ENCODE measurements around the gene ANGEL1. TPM values are rescaled to one million over a fixed set of nuclear protein-coding genes. Genes with fewer than 3 reads are reported as not detected.

The ANGEL1 gene
- total and polyA plus RNA-seq, 9 of the 15 experiments (the other 6 are each of a cell fraction or from before 2014, with no cell fraction given): 2.1 to 22.2 (median 7.3) TPM

DNA sequence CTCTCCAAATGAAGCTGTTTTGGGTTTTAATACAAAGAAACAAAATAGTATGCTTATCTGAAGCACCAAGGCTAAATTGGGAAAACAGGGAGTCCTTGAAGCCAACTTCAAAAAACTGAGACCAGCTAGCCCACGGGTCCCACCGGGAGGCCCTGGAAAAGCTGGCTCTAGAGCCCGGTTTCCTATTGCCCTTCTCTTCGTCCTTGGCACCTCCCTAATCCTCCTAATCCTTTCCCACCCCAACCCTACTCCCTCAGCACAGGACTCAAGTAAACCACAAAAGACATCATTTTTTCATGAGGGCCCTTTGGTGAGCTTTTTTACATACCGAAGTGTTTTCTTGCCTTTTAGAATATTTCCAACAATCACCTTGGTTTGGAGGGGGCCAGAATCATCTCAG is 24.8 kb upstream of the ANGEL1 start (continued):
- TF ChIP-seq ZNF197 (CRISPR knock-in tag; IDR thresholded peaks at IDR 0.05; ENCODE audit: low read depth) (no peak), ZBTB17 (CRISPR knock-in tag; IDR thresholded peaks at IDR 0.05) (no peak)
- TF ChIP-seq, protein P1, sequence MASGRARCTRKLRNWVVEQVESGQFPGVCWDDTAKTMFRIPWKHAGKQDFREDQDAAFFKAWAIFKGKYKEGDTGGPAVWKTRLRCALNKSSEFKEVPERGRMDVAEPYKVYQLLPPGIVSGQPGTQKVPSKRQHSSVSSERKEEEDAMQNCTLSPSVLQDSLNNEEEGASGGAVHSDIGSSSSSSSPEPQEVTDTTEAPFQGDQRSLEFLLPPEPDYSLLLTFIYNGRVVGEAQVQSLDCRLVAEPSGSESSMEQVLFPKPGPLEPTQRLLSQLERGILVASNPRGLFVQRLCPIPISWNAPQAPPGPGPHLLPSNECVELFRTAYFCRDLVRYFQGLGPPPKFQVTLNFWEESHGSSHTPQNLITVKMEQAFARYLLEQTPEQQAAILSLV (tag; IDR thresholded peaks at IDR 0.05): no peak

DNA sequence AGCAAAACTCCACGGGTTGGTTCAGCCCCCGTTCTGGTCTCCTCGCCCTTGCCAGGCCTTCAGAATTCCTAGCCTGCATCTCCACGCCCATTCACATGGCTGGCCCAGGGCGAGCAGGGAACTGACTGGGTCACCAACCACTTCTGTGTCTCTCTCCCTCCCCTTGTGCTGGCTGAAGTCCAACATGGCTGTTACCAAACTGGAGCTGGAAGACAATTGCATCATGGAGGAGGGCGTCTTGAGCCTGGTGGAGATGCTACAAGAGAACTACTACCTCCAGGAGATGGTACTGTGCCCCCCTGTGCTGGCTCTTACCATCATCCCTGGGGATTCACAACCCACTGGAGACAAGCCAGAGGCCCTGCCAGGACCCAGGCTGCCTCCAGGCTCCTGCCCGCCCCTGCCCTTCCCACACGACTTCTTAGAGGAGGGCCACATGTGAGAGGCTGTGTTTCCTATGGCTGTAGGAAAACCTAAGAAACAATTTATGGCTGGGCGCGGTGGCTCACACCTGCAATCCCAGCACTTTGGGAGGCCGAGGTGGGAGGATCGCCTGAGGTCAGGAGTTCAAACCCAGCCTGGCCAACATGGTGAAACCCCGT is 23.4 kb upstream of the ANGEL1 start:
- no TSS peak for BruUV-seq (replicated peaks)
- H3K4me3 ChIP-seq: no peak overlapping the region
- in situ Hi-C loops (cut with MboI): no loop called here
- intact Hi-C loops (cut with micrococcal nuclease): no loop called here
- TF ChIP-seq, protein P2, sequence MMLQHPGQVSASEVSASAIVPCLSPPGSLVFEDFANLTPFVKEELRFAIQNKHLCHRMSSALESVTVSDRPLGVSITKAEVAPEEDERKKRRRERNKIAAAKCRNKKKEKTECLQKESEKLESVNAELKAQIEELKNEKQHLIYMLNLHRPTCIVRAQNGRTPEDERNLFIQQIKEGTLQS (IDR thresholded peaks at IDR 0.05): peak; percentile 18; the same call in 1 of the 2 replicates
- TF ChIP-seq, protein P2 (CRISPR knock-in tag; conservative IDR thresholded peaks at IDR 0.05): no peak
- TF ChIP-seq POLR3A (IDR thresholded peaks at IDR 0.05; ENCODE audit: borderline replicate concordance, extremely low read depth, insufficient read depth, insufficient read length): no peak
- no peaks in the 10 kb centered on the region for H3K4me1 ChIP-seq (replicated peaks in 1 of 2; ENCODE audit: control insufficient read depth in 2 of 2, insufficient read depth in 2 of 2, low read length in 2 of 2)
- WGBS (ENCODE audit: insufficient coverage, low coverage, missing lambda C conversion rate): 4% methylated on average over 7 of the region's 13 CpGs
- no peak overlapping the region for H2AFZ ChIP-seq (ENCODE audit: low read depth, low read length)
- no peaks in the 10 kb centered on the region for H3K36me3 ChIP-seq (ENCODE audit: control insufficient read depth, insufficient read depth, low read length)
- DNase-seq (ENCODE audit: extremely low read depth in 1 of 4, low spot score in 3 of 4) (no peak), FAIRE-seq (no peak), ATAC-seq (no peak; the same call in 2 of the 3 replicates)
- H3K9me1 ChIP-seq (ENCODE audit: control insufficient read depth, insufficient read depth, low read length): no peaks in the 10 kb centered on the region
- no peaks in the 10 kb centered on the region for H3K9me3 ChIP-seq (replicated peaks; ENCODE audit: control insufficient read depth, insufficient read depth, low read depth, low read length)
- no peak overlapping the region for H3K27ac ChIP-seq (ENCODE audit: extremely low read depth, low read depth, low read length)
- POLR2A ChIA-PET: no interaction called here
- H3K27me3 ChIP-seq (ENCODE audit: control insufficient read depth in 2 of 2, insufficient read depth in 2 of 2, low read length in 2 of 2): peaks cover 2 to 18% of the 10 kb centered on the region in 2 experiments; a peak in 3 of 5 replicates
- no peak overlapping the region for H3K4me2 ChIP-seq (ENCODE audit: insufficient read depth, low read length)
- CTCF ChIA-PET (ENCODE audit: low intra/inter-chr PET ratio): no interaction called here
- H3K9ac ChIP-seq (ENCODE audit: insufficient read depth in 1 of 2, low read depth in 2 of 2, low read length in 2 of 2): no peak overlapping the region
- no peaks in the 10 kb centered on the region for H4K20me1 ChIP-seq (replicated peaks; ENCODE audit: control insufficient read depth, insufficient read depth, low read length)
- no peaks in the 10 kb centered on the region for H3K79me2 ChIP-seq (ENCODE audit: control insufficient read depth, insufficient read depth, low read length)

All from K562 (cell line).